HCT116 (cell line): ENCODE measurements around the gene PDSS1. TPM values are rescaled to one million over a fixed set of nuclear protein-coding genes. Genes with fewer than 3 reads are reported as not detected.
A peak's percentile ranks its signal among the peaks of the same experiment; 100 is the strongest.

Experiments
- ATAC-seq: fragments of 200-7000 bp; cut with Tn5 transposase; 2 replicates; pipeline ENCODE4 v1.9.1; 2020; ENCODE audit warnings: mild to moderate bottlenecking, moderate library complexity
- BruUV-seq: library from RNA; stranded (reverse); fragments of 400-500 nt; replicated peaks from 2 replicates; lab custom pipeline; 2021; lab: Mats Ljungman, UMichigan
- CTCF ChIA-PET: fragments of 300-600 bp; sonication (Branson Sonifier 250); formaldehyde crosslinking; loops from one replicate; lab custom pipeline; 2021; ENCODE audit warnings: antibody characterized with exemption; lab: Charles Lee
- POLR2A ChIA-PET: fragments of 300-600, 350-600 bp; sonication (Branson Sonifier 250); formaldehyde crosslinking; loops from one replicate; lab custom pipeline; 2021; ENCODE audit warnings: antibody characterized with exemption; lab: Charles Lee
- RAD21 ChIA-PET, 2 experiments: fragments of 300-600 bp; sonication (Branson Sonifier 250); formaldehyde crosslinking; loops; one replicate each; lab custom pipeline; 2023; ENCODE audit warnings: low total read pairs in 2 of 2; ENCODE audit not compliant: uncharacterized antibody in 2 of 2, unreplicated experiment in 2 of 2, low non-redundant PET in 1 of 2; lab: Charles Lee
- DNase-seq: peaks from one replicate; pipeline ENCODE4 v3.0.0-alpha.2; 2010; ENCODE audit warnings: low read depth, low spot score
- H2AFZ ChIP-seq: fragments of 200-600 bp; shearing (Covaris generic), sonication (generic); 2 replicates; pipeline ENCODE4 v1.6.1; 2017; ENCODE audit warnings: low read depth, mixed run types, mixed read lengths, antibody characterized with exemption, low read length; ENCODE audit not compliant: poor library complexity, severe bottlenecking
- H3K27ac ChIP-seq: 2 replicates; pipeline ENCODE4 v1.5.1; 2012; ENCODE audit warnings: low read depth, low read length
- H3K27me3 ChIP-seq: fragments of 200-600 bp; sonication (generic); 2 replicates; pipeline ENCODE4 v1.6.1; 2016; ENCODE audit warnings: mixed run types, low read length, mixed read lengths; ENCODE audit not compliant: insufficient read depth
- H3K36me3 ChIP-seq, 2 experiments: fragments of 200-500 bp in 1 of 2; fragments of 200-600 bp in 1 of 2; sonication (Bioruptor generic) in 1 of 2; sonication (generic) in 1 of 2; 2 replicates each; pipeline versions ENCODE4 v1.5.1 to v1.6.1; 2014 to 2016; ENCODE audit warnings: low read length in 2 of 2, inconsistent platforms in 1 of 2, mixed read lengths in 1 of 2, mixed run types in 1 of 2; ENCODE audit not compliant: insufficient read depth in 2 of 2, control insufficient read depth in 1 of 2
- H3K4me1 ChIP-seq, 2 experiments: fragments of 200-600 bp in 1 of 2; sonication (generic) in 1 of 2; 2 replicates each; pipeline versions ENCODE4 v1.5.1 to v1.6.1; 2012 to 2017; ENCODE audit warnings: low read length in 2 of 2, inconsistent platforms in 1 of 2, mild to moderate bottlenecking in 1 of 2, mixed read lengths in 1 of 2, mixed run types in 1 of 2, moderate library complexity in 1 of 2; ENCODE audit not compliant: insufficient read depth in 2 of 2, control insufficient read depth in 1 of 2
- H3K4me2 ChIP-seq: fragments of 200-600 bp; sonication (generic); 2 replicates; pipeline ENCODE4 v1.6.1; 2017; ENCODE audit warnings: mixed run types, low read length, mixed read lengths
- H3K4me3 ChIP-seq, 2 experiments: fragments of 200-600 bp in 1 of 2; sonication (generic) in 1 of 2; replicated peaks in 1 of 2; 2 replicates each; pipeline ENCODE4 v1.5.1; 2011 to 2016; ENCODE audit warnings: low read length in 2 of 2, control low read depth in 1 of 2, low read depth in 1 of 2, mild to moderate bottlenecking in 1 of 2, mixed read lengths in 1 of 2, mixed run types in 1 of 2
- H3K79me2 ChIP-seq: fragments of 200-600 bp; sonication (generic); 2 replicates; pipeline ENCODE4 v1.6.1; 2017; ENCODE audit warnings: mild to moderate bottlenecking, mixed run types, low read length, moderate library complexity, mixed read lengths; ENCODE audit not compliant: insufficient read depth
- H3K9ac ChIP-seq: fragments of 200-600 bp; sonication (generic); 2 replicates; pipeline ENCODE4 v1.6.1; 2016; ENCODE audit warnings: low read length, mixed read lengths
- H3K9me2 ChIP-seq: fragments of 200-600 bp; sonication (generic), shearing (Covaris generic); 2 replicates; pipeline ENCODE4 v1.6.1; 2017; ENCODE audit warnings: mixed run types, mild to moderate bottlenecking, moderate library complexity; ENCODE audit not compliant: insufficient read depth
- H3K9me3 ChIP-seq, 2 experiments: fragments of 200-500 bp in 1 of 2; fragments of 200-600 bp in 1 of 2; sonication (Bioruptor generic) in 1 of 2; sonication (generic) in 1 of 2; 2 replicates each; pipeline ENCODE4 v1.6.1; 2014 to 2017; ENCODE audit warnings: low read length in 2 of 2, mixed read lengths in 2 of 2, inconsistent platforms in 1 of 2, low read depth in 1 of 2, mild to moderate bottlenecking in 1 of 2, mixed run types in 1 of 2, moderate library complexity in 1 of 2; ENCODE audit not compliant: control insufficient read depth in 1 of 2, insufficient read depth in 1 of 2
- H4K20me1 ChIP-seq: fragments of 200-600 bp; sonication (generic), shearing (Covaris generic); 2 replicates; pipeline ENCODE4 v1.6.1; 2017; ENCODE audit warnings: mixed run types, mild to moderate bottlenecking, moderate library complexity; ENCODE audit not compliant: insufficient read depth
- ATF3 ChIP-seq: IDR thresholded peaks from 2 replicates; pipeline ENCODE4 v1.6.1; 2012
- CBX3 ChIP-seq: IDR thresholded peaks from 2 replicates; pipeline ENCODE4 v1.6.1; 2012; ENCODE audit warnings: low read depth
- CEBPB ChIP-seq: IDR thresholded peaks from 2 replicates; pipeline ENCODE4 v1.6.1; 2012; ENCODE audit warnings: low read depth
- CTCF ChIP-seq, 3 experiments: fragments of 200-600 bp in 1 of 3; sonication (generic) in 1 of 3; IDR thresholded peaks in 2 of 3; conservative IDR thresholded peaks in 1 of 3; 2 replicates each; pipeline ENCODE4 v1.5.1; 2012 to 2017; ENCODE audit warnings: low read depth in 2 of 3, low read length in 2 of 3, antibody characterized with exemption in 1 of 3, borderline replicate concordance in 1 of 3, control low read depth in 1 of 3, mild to moderate bottlenecking in 1 of 3, mixed read lengths in 1 of 3, mixed run types in 1 of 3, moderate library complexity in 1 of 3; ENCODE audit not compliant: insufficient read depth in 1 of 3
- EGR1 ChIP-seq: IDR thresholded peaks from 2 replicates; pipeline ENCODE4 v1.6.1; 2012; ENCODE audit warnings: low read depth
- EZH2 ChIP-seq: fragments of 200-600 bp; sonication (generic); IDR thresholded peaks from 2 replicates; pipeline ENCODE4 v1.6.1; 2017; ENCODE audit warnings: antibody characterized with exemption, mixed run types
- EZH2phosphoT487 ChIP-seq: fragments of 200-600 bp; IDR thresholded peaks from 2 replicates; pipeline ENCODE4 v1.6.1; 2018; ENCODE audit warnings: antibody characterized with exemption, borderline replicate concordance
- FOSL1 ChIP-seq: IDR thresholded peaks from 2 replicates; pipeline ENCODE4 v1.6.1; 2012; ENCODE audit warnings: low read depth
- JUND ChIP-seq: IDR thresholded peaks from 2 replicates; pipeline ENCODE4 v1.6.1; 2012
- MAX ChIP-seq: IDR thresholded peaks from 2 replicates; pipeline ENCODE4 v1.6.1; 2012
- POLR2A ChIP-seq: IDR thresholded peaks from 2 replicates; pipeline ENCODE4 v1.7.0; 2011; ENCODE audit warnings: borderline replicate concordance; ENCODE audit not compliant: insufficient read depth, insufficient read length; ENCODE audit errors: extremely low read depth
- POLR2AphosphoS5 ChIP-seq: IDR thresholded peaks from 2 replicates; pipeline ENCODE4 v1.6.1; 2011; ENCODE audit warnings: mild to moderate bottlenecking, low read depth, low read length, moderate library complexity
- REST ChIP-seq: IDR thresholded peaks from 2 replicates; pipeline ENCODE4 v1.6.1; 2012; ENCODE audit warnings: low read depth
- SIN3A ChIP-seq: IDR thresholded peaks from 2 replicates; pipeline ENCODE4 v1.6.1; 2012; ENCODE audit warnings: low read depth
- SRF ChIP-seq: IDR thresholded peaks from 2 replicates; pipeline ENCODE4 v1.6.1; 2012; ENCODE audit warnings: low read depth
- TCF7L2 ChIP-seq: IDR thresholded peaks from 2 replicates; pipeline ENCODE4 v1.7.0; 2011; ENCODE audit warnings: borderline replicate concordance, inconsistent platforms; ENCODE audit not compliant: insufficient read depth, insufficient read length; ENCODE audit errors: extremely low read depth
- ZBTB33 ChIP-seq: IDR thresholded peaks from 2 replicates; pipeline ENCODE4 v1.6.1; 2011; ENCODE audit warnings: mild to moderate bottlenecking, low read length, moderate library complexity; ENCODE audit not compliant: insufficient replicate concordance; ENCODE audit errors: extremely low read depth
- ZFX ChIP-seq: fragments of 450-650 bp; IDR thresholded peaks from 2 replicates; pipeline ENCODE4 v1.6.1; 2017
- ZNF274 ChIP-seq: fragments of 200-500 bp; sonication (Bioruptor generic); IDR thresholded peaks from 2 replicates; pipeline ENCODE4 v1.6.1; 2014; ENCODE audit warnings: mild to moderate bottlenecking, low read depth, low read length, inconsistent platforms
- intact Hi-C: fragments of 100-400 bp; cut with micrococcal nuclease; formaldehyde crosslinking; loops from 2 replicates; pipeline ENCODE4 v1.10.0; 2022
- total RNA-seq: library from RNA; stranded (reverse); gene quantifications from one replicate; pipeline ENCODE4 v1.2.1, GENCODE V29; 2021; ENCODE audit not compliant: unreplicated experiment

PDSS1 gene
- total RNA-seq, 1 experiment from 2014 or later, result 23.5 TPM

- H3K27ac ChIP-seq, result peak overlapping the region; percentile 51
- ChIA-PET RAD21 (no interaction called here), POLR2A (interaction anchor here (1.8 kb wide), 1 partner anchor 26 kb away, joined by 4 read pairs; no protein-coding TSS in a partner anchor), CTCF (interaction anchor here (1.0 kb wide), 1 partner anchor 101 kb away, joined by 3 read pairs; no protein-coding TSS in a partner anchor)
- H2AFZ ChIP-seq, result no peak overlapping the region
- peak overlapping the region in 1 of 2 experiments; percentile 21; a peak in 1 of 4 replicates for H3K4me3 ChIP-seq
- no peaks in the 10 kb centered on the region for H3K9me2 ChIP-seq
- peak overlapping the region; percentile 71 for H3K4me2 ChIP-seq
- no peaks in the 10 kb centered on the region for H3K9me3 ChIP-seq
- DNase-seq (peak; percentile 90), ATAC-seq (peak; percentile 91)
- BruUV-seq, result no TSS peak
- peaks cover 23 to 30% of the 10 kb centered on the region in 2 experiments for H3K4me1 ChIP-seq
- H3K27me3 ChIP-seq, result no peaks in the 10 kb centered on the region
- H3K9ac ChIP-seq, result peak overlapping the region; percentile 39
- H3K36me3 ChIP-seq, result no peaks in the 10 kb centered on the region
- intact Hi-C loops, result no loop called here
- H3K79me2 ChIP-seq, result peaks cover 39% of the 10 kb centered on the region
- H4K20me1 ChIP-seq, result no peaks in the 10 kb centered on the region
- TF ChIP-seq ZBTB33 (no peak), CBX3 (peak; percentile 94), REST (no peak), MAX (peak; percentile 65; the same call in 1 of the 2 replicates), SRF (peak; percentile 69), SIN3A (peak; percentile 70), JUND (peak; percentile 89), CEBPB (peak; percentile 80), ZNF274 (no peak), FOSL1 (peak; percentile 91), EZH2phosphoT487 (no peak), POLR2A (no peak), ATF3 (peak; percentile 30), POLR2AphosphoS5 (peak; percentile 11; the same call in 1 of the 2 replicates), CTCF (IDR thresholded peaks at IDR 0.05 in 2 of 3, conservative IDR thresholded peaks at IDR 0.05 in 1 of 3; ENCODE audit: borderline replicate concordance in 1 of 3, insufficient read depth in 1 of 3, low read depth in 2 of 3, low read length in 2 of 3) (no peak), EZH2 (no peak), EGR1 (no peak), ZFX (no peak), TCF7L2 (no peak)
Measured at GRCh38 chr10:26780793-26781601, 83.5 kb downstream of the PDSS1 start.
